Stimulated activated CD8-positive, alpha-beta memory T cell treated with anti-CD3 and anti-CD28 coated beads, Interleukin-7, amount 100 ng/mL, for 48 hours (primary cell): ENCODE results near the gene SLC12A7.

Source experiments
- DNase-seq, 2 donors: peaks; one replicate each; pipeline ENCODE4 v3.0.0-alpha.2; 2020; ENCODE audit warnings: low read depth in 1 of 2; ENCODE audit errors: extremely low read depth in 1 of 2

Gene SLC12A7

GRCh38 chr5:1012313-1012841 is 99.5 kb downstream of the SLC12A7 start:
- no peak for DNase-seq

- no peak for DNase-seq
Observed at GRCh38 chr5:1011741-1012312, 100.0 kb downstream of the SLC12A7 start.

GRCh38 chr5:1011226-1011631 is 100.6 kb downstream of the SLC12A7 start:
- peak in 1 of 2 donors; percentile 37 for DNase-seq

GRCh38 chr5:1010641-1011046 is 101.2 kb downstream of the SLC12A7 start:
- DNase-seq = no peak

GRCh38 chr5:1010181-1010510 is 101.7 kb downstream of the SLC12A7 start:
- DNase-seq = no peak

GRCh38 chr5:1009359-1010180 is 102.3 kb downstream of the SLC12A7 start:
- no peak for DNase-seq

GRCh38 chr5:1008451-1009358 is 103.2 kb downstream of the SLC12A7 start, which contains the start of gene NKD2:
TSS of gene NKD2 (plus strand) at chr5:1008802. CDS start at chr5:1009058, 256 bp downstream.
- DNase-seq = no peak

GRCh38 chr5:1007681-1008450 is 104.0 kb downstream of the SLC12A7 start:
- DNase-seq = no peak

- no peak for DNase-seq
Observed at GRCh38 chr5:1007221-1007680, 104.6 kb downstream of the SLC12A7 start.

GRCh38 chr5:1006656-1007071 is 105.2 kb downstream of the SLC12A7 start:
- DNase-seq = no peak

GRCh38 chr5:1005904-1006655 is 105.8 kb downstream of the SLC12A7 start:
- no peak for DNase-seq

- no peak for DNase-seq
Observed at GRCh38 chr5:1005249-1005851, 106.5 kb downstream of the SLC12A7 start.

- no peak for DNase-seq
Observed at GRCh38 chr5:1004461-1005248, 107.2 kb downstream of the SLC12A7 start.

GRCh38 chr5:1003296-1003937 is 108.4 kb downstream of the SLC12A7 start:
- DNase-seq = no peak

- DNase-seq = no peak
Observed at GRCh38 chr5:1002836-1003235, 109.0 kb downstream of the SLC12A7 start.

- no peak for DNase-seq
Observed at GRCh38 chr5:1002271-1002546, 109.7 kb downstream of the SLC12A7 start.

- DNase-seq = no peak
Observed at GRCh38 chr5:1001406-1002270, 110.2 kb downstream of the SLC12A7 start.
